ENCODE measurements around the gene GARIN5B. TPM values are rescaled to one million over a fixed set of nuclear protein-coding genes. Genes with fewer than 3 reads are reported as not detected.
"Not testable (repeated sequence)": the region's sequence is repeated elsewhere in the genome, so short reads cannot be mapped to it uniquely, and the experiment has no call there.

GARIN5B gene
- polyA plus RNA-seq, 3 donors: not detected

- 4 to 6% (median 4%) methylated on average over 16 to 44 of the region's 44 CpGs for WGBS, 3 donors
- peak overlapping the region; percentile 6 for H3K27ac ChIP-seq (ENCODE audit: low read depth, low read length)
These were observed 22.9 kb downstream of the GARIN5B start for GRCh38 chr19:55339889-55340783.

GRCh38 chr19:55339105-55339888 is 23.8 kb downstream of the GARIN5B start, which contains the start of gene KMT5C:
Gene KMT5C (plus strand): TSS chr19:55339876. CDS start chr19:55341937, 2,061 bp downstream.
- 0 to 1% (median 0%) methylated on average over 54 to 63 of the region's 63 CpGs for WGBS, 3 donors
- H3K27ac ChIP-seq (ENCODE audit: low read depth, low read length): peak within 1 kb of the TSS; percentile 56

GRCh38 chr19:55336101-55336500 is 27.0 kb downstream of the GARIN5B start:
- 69 to 82% (median 80%) methylated on average over 7 of the region's 7 CpGs for WGBS, 3 donors
- no peak overlapping the region for H3K27ac ChIP-seq (ENCODE audit: low read depth, low read length)

GRCh38 chr19:55333870-55334269 is 29.2 kb downstream of the GARIN5B start:
- 74 to 85% (median 78%) methylated on average over 11 of the region's 11 CpGs for WGBS, 3 donors
- H3K27ac ChIP-seq (ENCODE audit: low read depth, low read length): no peak overlapping the region

GRCh38 chr19:55329791-55330190 is 33.3 kb downstream of the GARIN5B start:
- H3K27ac ChIP-seq (ENCODE audit: low read depth, low read length): not testable (repeated sequence)
- WGBS, 3 donors: 85 to 89% (median 86%) methylated on average over 6 of the region's 6 CpGs

GRCh38 chr19:55328774-55329318 is 34.2 kb downstream of the GARIN5B start:
- not testable (repeated sequence) for H3K27ac ChIP-seq (ENCODE audit: low read depth, low read length)
- 65 to 77% (median 77%) methylated on average over 4 of the region's 4 CpGs for WGBS, 3 donors

- 56 to 75% (median 58%) methylated on average over 14 of the region's 14 CpGs for WGBS, 3 donors
- no peak within 1 kb of the TSS for H3K27ac ChIP-seq (ENCODE audit: low read depth, low read length)
These were observed 37.9 kb downstream of the GARIN5B start, which contains the start of gene TMEM150B for GRCh38 chr19:55325172-55325571. Gene TMEM150B (minus strand): TSS chr19:55325341. CDS start chr19:55321036, 4,305 bp downstream.

GRCh38 chr19:55324662-55325061 is 38.4 kb downstream of the GARIN5B start:
- WGBS, 3 donors: 74 to 84% (median 81%) methylated on average over 6 of the region's 6 CpGs
- no peak overlapping the region for H3K27ac ChIP-seq (ENCODE audit: low read depth, low read length)

GRCh38 chr19:55322204-55322885 is 40.7 kb downstream of the GARIN5B start:
- H3K27ac ChIP-seq (ENCODE audit: low read depth, low read length): no peak overlapping the region
- 54 to 56% (median 55%) methylated on average over 12 of the region's 12 CpGs for WGBS, 3 donors

- no peak overlapping the region for H3K27ac ChIP-seq (ENCODE audit: low read depth, low read length)
- 53 to 72% (median 62%) methylated on average over 9 of the region's 9 CpGs for WGBS, 3 donors
These were observed 41.5 kb downstream of the GARIN5B start for GRCh38 chr19:55321466-55322137.

GRCh38 chr19:55320844-55321419 is 42.1 kb downstream of the GARIN5B start:
- no peak overlapping the region for H3K27ac ChIP-seq (ENCODE audit: low read depth, low read length)
- 82 to 94% (median 86%) methylated on average over 8 of the region's 8 CpGs for WGBS, 3 donors

- H3K27ac ChIP-seq (ENCODE audit: low read depth, low read length): no peak overlapping the region
- WGBS, 3 donors: 16 to 32% (median 23%) methylated on average over 21 of the region's 21 CpGs
These were observed 43.3 kb downstream of the GARIN5B start for GRCh38 chr19:55319785-55320184.

GRCh38 chr19:55316646-55317045 is 46.4 kb downstream of the GARIN5B start:
- no peak overlapping the region for H3K27ac ChIP-seq (ENCODE audit: low read depth, low read length)
- WGBS, 3 donors: 80 to 83% (median 81%) methylated on average over 6 to 8 of the region's 8 CpGs

GRCh38 chr19:55315956-55316525 is 47.0 kb downstream of the GARIN5B start:
- WGBS, 3 donors: 81 to 82% (median 82%) methylated on average over 13 of the region's 13 CpGs
- no peak overlapping the region for H3K27ac ChIP-seq (ENCODE audit: low read depth, low read length)

GRCh38 chr19:55314396-55314795 is 48.7 kb downstream of the GARIN5B start:
- no peak overlapping the region for H3K27ac ChIP-seq (ENCODE audit: low read depth, low read length)
- WGBS, 3 donors: 86 to 90% (median 88%) methylated on average over 8 of the region's 8 CpGs

- H3K27ac ChIP-seq (ENCODE audit: low read depth, low read length): no peak overlapping the region
- 80 to 88% (median 81%) methylated on average over 43 to 47 of the region's 47 CpGs for WGBS, 3 donors
These were observed 50.2 kb downstream of the GARIN5B start for GRCh38 chr19:55312621-55313512.
